Gastroesophageal sphincter (tissue), 3 donors: ENCODE measurements around the gene ZNF175.

Source experiments
- EP300 ChIP-seq: sonication (generic); formaldehyde crosslinking; IDR thresholded peaks from one replicate; pipeline ENCODE4 v1.6.1; 2017; ENCODE audit warnings: antibody characterized with exemption, mild to moderate bottlenecking
- POLR2A ChIP-seq, 2 donors: fragments of 450-650 bp; IDR thresholded peaks; one replicate each; pipeline ENCODE4 v1.6.1; 2017; ENCODE audit warnings: antibody characterized with exemption in 2 of 2, mild to moderate bottlenecking in 2 of 2, moderate library complexity in 1 of 2
- POLR2AphosphoS5 ChIP-seq: sonication (generic); formaldehyde crosslinking; IDR thresholded peaks from one replicate; pipeline ENCODE4 v1.6.1; 2017; ENCODE audit warnings: antibody characterized with exemption
- TF ChIP-seq, protein P1 (sequence below), 4 experiments: fragments of 200-600 bp in 2 of 4; fragments of 450-650 bp in 2 of 4; sonication (generic) in 1 of 4; IDR thresholded peaks; one replicate each; pipeline ENCODE4 v1.5.1; 2017 to 2019; ENCODE audit warnings: antibody characterized with exemption in 4 of 4, mild to moderate bottlenecking in 2 of 4, moderate library complexity in 2 of 4

DNA sequence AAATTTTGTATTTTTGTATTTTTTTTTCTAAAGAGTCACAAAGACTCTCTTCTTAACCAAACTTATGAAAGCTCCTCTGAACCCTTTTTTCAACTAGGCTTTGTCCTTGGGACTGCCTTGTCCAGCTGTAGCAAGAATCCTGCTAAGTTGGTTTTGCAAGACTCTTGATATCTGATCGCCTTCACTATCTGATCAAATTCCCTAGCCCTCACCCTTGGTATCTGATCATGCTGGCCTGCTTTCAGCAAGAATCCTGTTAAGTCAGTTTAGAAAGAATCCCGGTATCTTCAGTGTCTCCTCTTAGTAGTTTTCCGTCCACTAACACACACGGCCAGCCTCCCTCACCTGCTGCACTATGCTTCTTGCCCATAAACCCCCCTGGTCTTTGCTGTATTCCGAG, 61.0 kb downstream of the ZNF175 start:
- TF ChIP-seq, protein P1, sequence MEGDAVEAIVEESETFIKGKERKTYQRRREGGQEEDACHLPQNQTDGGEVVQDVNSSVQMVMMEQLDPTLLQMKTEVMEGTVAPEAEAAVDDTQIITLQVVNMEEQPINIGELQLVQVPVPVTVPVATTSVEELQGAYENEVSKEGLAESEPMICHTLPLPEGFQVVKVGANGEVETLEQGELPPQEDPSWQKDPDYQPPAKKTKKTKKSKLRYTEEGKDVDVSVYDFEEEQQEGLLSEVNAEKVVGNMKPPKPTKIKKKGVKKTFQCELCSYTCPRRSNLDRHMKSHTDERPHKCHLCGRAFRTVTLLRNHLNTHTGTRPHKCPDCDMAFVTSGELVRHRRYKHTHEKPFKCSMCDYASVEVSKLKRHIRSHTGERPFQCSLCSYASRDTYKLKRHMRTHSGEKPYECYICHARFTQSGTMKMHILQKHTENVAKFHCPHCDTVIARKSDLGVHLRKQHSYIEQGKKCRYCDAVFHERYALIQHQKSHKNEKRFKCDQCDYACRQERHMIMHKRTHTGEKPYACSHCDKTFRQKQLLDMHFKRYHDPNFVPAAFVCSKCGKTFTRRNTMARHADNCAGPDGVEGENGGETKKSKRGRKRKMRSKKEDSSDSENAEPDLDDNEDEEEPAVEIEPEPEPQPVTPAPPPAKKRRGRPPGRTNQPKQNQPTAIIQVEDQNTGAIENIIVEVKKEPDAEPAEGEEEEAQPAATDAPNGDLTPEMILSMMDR (IDR thresholded peaks at IDR 0.05) = no peak
- TF ChIP-seq POLR2A (IDR thresholded peaks at IDR 0.05) (no peak), POLR2AphosphoS5 (no peak), EP300 (no peak)
